ENCODE measurements around the gene IZUMO2. TPM values are rescaled to one million over a fixed set of nuclear protein-coding genes. Genes with fewer than 3 reads are reported as not detected.

The IZUMO2 gene
- total RNA-seq, 1 donor from 2014 or later = not detected

DNA sequence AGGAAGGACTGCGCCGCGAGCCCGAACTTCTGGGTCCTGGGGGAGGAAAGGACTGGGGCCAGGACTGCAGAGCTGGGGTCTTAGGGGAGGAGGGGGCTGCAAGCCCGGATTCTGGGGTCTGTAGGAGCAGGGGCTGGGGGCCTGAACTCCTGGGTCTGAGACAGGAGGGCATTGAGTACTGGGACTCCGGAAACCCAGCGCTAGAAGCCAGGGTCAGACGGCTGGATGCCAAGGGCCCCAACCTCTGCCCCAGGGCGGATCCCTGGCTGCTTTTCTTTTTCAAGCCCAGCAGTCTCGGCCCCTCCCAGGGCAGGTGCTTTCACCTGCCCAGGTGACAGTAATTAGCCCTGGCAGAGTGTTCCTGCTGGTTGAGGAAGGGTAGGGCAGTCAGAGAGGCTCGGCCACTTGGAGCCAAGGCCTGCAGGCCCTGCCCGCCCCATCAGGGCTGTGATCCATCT, 42.6 kb upstream of the IZUMO2 start:
- H3K4me1 Mint-ChIP-seq (ENCODE audit: unreplicated experiment) = no peaks in the 10 kb centered on the region
- TF ChIP-seq, protein P1, sequence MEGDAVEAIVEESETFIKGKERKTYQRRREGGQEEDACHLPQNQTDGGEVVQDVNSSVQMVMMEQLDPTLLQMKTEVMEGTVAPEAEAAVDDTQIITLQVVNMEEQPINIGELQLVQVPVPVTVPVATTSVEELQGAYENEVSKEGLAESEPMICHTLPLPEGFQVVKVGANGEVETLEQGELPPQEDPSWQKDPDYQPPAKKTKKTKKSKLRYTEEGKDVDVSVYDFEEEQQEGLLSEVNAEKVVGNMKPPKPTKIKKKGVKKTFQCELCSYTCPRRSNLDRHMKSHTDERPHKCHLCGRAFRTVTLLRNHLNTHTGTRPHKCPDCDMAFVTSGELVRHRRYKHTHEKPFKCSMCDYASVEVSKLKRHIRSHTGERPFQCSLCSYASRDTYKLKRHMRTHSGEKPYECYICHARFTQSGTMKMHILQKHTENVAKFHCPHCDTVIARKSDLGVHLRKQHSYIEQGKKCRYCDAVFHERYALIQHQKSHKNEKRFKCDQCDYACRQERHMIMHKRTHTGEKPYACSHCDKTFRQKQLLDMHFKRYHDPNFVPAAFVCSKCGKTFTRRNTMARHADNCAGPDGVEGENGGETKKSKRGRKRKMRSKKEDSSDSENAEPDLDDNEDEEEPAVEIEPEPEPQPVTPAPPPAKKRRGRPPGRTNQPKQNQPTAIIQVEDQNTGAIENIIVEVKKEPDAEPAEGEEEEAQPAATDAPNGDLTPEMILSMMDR (IDR thresholded peaks at IDR 0.05) = no peak
- no peak overlapping the region for H3K4me3 Mint-ChIP-seq (ENCODE audit: unreplicated experiment)
- no peak for DNase-seq (ENCODE audit: extremely low spot score, unreplicated experiment)
- no peak overlapping the region for H3K27ac Mint-ChIP-seq (ENCODE audit: unreplicated experiment)
- H3K36me3 Mint-ChIP-seq (ENCODE audit: unreplicated experiment) = no peaks in the 10 kb centered on the region
- no peaks in the 10 kb centered on the region for H3K9me3 Mint-ChIP-seq (ENCODE audit: unreplicated experiment)
- H3K27me3 Mint-ChIP-seq (ENCODE audit: unreplicated experiment) = peaks cover 27% of the 10 kb centered on the region

DNA sequence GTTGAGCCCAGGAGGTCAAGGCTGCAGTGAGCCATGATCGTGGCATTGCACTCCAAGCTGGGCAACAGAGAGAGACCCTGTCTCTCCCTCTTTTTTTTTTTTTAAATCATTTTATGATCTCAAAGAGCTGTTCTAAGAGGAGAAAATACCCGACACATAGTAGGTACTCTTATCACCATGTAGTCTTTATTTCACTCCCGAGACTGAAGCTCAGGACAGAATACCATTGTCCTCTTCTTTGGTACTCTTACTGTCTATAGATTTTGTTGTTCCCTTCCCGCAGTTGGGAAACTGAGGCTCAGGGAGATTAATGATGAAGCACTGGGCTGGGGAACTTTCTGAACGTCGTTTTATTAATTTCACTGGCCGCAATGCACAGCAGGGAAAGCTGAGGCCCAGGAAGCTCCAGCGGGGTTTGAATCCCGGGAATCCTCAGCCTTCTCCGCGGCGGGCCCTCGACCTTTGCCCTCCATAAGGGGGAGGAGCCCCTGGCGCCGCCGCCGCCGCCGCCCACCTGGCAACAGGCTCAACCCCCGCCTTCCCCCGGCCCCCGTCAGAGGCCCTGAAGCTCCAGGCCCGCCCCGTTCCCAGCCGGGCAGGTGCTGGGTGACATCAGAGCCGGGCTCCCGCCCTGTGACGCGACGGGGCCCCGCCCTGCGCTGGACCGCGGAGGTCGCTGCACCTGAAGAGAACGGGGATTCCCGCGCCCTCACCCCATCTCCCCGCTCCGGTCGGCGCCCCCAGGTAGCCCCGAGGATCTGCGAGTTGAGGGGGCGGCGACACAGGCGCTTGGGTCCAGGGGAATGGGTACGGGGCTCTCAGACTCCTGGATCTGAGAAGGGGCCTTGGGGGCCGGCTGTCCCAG, 42.0 kb upstream of the IZUMO2 start:
- Mint-ChIP-seq H3K27ac (ENCODE audit: unreplicated experiment) (no peak overlapping the region), H3K36me3 (ENCODE audit: unreplicated experiment) (no peaks in the 10 kb centered on the region), H3K4me1 (ENCODE audit: unreplicated experiment) (no peaks in the 10 kb centered on the region), H3K27me3 (ENCODE audit: unreplicated experiment) (peaks cover 27% of the 10 kb centered on the region), H3K4me3 (ENCODE audit: unreplicated experiment) (no peak overlapping the region), H3K9me3 (ENCODE audit: unreplicated experiment) (no peaks in the 10 kb centered on the region)
- TF ChIP-seq, protein P1 (IDR thresholded peaks at IDR 0.05) = no peak
- no peak for DNase-seq (ENCODE audit: extremely low spot score, unreplicated experiment)

DNA sequence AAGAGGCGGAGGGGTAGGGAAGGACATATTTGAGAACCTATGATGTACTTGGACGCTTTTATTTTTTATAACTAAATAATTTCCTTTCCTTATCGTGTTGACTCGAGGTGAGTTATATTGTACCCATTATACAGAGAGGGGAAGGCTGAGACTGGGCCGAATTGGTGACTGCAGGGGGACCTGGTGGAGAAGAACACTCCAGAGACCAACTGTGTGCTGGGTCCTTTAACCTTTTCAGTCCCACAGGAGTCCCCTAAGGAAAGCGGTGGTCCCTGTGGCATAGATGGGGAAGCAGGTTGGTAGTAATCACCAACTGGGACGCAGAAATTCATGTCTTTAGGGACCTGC, 41.0 kb upstream of the IZUMO2 start:
- no peak for DNase-seq (ENCODE audit: extremely low spot score, unreplicated experiment)
- Mint-ChIP-seq H3K4me1 (ENCODE audit: unreplicated experiment) (no peaks in the 10 kb centered on the region), H3K9me3 (ENCODE audit: unreplicated experiment) (no peaks in the 10 kb centered on the region), H3K27ac (ENCODE audit: unreplicated experiment) (no peak overlapping the region), H3K36me3 (ENCODE audit: unreplicated experiment) (no peaks in the 10 kb centered on the region), H3K27me3 (ENCODE audit: unreplicated experiment) (peaks cover 27% of the 10 kb centered on the region), H3K4me3 (ENCODE audit: unreplicated experiment) (no peak overlapping the region)
- TF ChIP-seq, protein P1 (IDR thresholded peaks at IDR 0.05) = no peak

DNA sequence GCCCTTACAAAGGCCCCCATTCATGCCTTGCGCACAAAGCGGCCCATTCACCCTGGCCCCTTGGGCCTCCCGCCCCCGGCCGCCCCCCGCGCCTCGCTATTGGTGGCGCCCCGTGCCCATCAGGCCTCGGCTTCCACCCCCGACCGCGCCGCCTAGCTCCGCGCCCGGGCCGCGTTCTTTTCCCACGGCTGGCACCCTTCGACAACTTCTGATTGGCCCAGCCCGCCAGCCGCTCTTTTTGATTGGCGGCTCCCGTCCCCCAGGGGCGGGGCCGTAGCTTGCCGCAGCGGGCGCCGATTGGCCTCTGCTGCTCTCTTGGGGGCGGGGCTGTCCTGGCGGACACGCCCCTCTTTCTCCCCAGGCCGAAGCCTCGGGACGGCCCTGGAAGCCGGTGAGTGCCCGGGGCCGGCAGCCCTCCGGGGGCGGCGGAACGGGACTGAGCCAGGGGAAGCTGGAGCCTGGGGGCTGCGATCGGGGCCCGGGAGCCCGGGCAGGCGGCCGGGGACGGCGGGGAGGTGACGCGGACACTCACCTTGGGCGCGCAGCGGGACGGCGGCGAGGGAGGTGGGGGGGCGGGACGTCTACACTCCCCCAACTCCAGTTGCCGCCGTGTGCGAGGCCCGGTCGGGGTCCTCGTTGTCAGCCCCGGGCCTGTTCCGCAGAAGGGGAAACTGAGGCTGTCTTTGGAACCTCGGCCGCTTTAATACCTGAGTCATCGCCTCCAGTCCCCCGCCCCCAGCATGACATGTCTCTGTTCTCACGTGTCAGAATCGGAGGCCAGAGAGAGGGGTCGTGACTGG, 40.4 kb upstream of the IZUMO2 start, which contains the start of gene MYH14:
Gene MYH14 (plus strand): TSS at position 342 of the 800 bp plus-strand sequence. CDS start 6,744 bp downstream, outside the sequence.
- Mint-ChIP-seq H3K9me3 (ENCODE audit: unreplicated experiment) (no peaks in the 10 kb centered on the region), H3K4me3 (ENCODE audit: unreplicated experiment) (no peak within 1 kb of the TSS), H3K27me3 (ENCODE audit: unreplicated experiment) (peaks cover 27% of the 10 kb centered on the region), H3K27ac (ENCODE audit: unreplicated experiment) (no peak within 1 kb of the TSS), H3K36me3 (ENCODE audit: unreplicated experiment) (no peaks in the 10 kb centered on the region), H3K4me1 (ENCODE audit: unreplicated experiment) (no peaks in the 10 kb centered on the region)
- TF ChIP-seq, protein P1 (IDR thresholded peaks at IDR 0.05) = no peak
- DNase-seq (ENCODE audit: extremely low spot score, unreplicated experiment) = no peak

DNA sequence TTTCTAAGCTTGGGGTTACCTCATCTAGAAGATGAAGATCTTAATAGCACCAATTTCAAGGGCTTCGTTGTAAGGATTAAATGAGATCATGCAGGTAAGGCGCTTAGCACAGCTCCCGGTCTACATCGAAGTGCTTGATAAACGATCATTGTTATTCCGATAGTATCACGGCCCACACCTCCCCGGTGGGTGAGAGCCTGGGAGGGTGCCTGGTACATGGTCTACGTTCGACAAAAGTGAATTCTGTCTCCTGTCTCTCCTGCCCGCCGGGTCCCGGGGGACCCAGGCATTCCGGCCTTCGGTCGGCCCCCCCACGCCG, 39.8 kb upstream of the IZUMO2 start:
- H3K4me1 Mint-ChIP-seq (ENCODE audit: unreplicated experiment) = no peaks in the 10 kb centered on the region
- H3K27me3 Mint-ChIP-seq (ENCODE audit: unreplicated experiment) = peaks cover 27% of the 10 kb centered on the region
- DNase-seq (ENCODE audit: extremely low spot score, unreplicated experiment) = no peak
- H3K27ac Mint-ChIP-seq (ENCODE audit: unreplicated experiment) = no peak overlapping the region
- TF ChIP-seq, protein P1 (IDR thresholded peaks at IDR 0.05) = no peak
- no peaks in the 10 kb centered on the region for H3K9me3 Mint-ChIP-seq (ENCODE audit: unreplicated experiment)
- no peaks in the 10 kb centered on the region for H3K36me3 Mint-ChIP-seq (ENCODE audit: unreplicated experiment)
- no peak overlapping the region for H3K4me3 Mint-ChIP-seq (ENCODE audit: unreplicated experiment)
